ENCODE measurements around the gene MKS1.
A peak's percentile ranks its signal among the peaks of the same experiment; 100 is the strongest.

Gene MKS1

DNA sequence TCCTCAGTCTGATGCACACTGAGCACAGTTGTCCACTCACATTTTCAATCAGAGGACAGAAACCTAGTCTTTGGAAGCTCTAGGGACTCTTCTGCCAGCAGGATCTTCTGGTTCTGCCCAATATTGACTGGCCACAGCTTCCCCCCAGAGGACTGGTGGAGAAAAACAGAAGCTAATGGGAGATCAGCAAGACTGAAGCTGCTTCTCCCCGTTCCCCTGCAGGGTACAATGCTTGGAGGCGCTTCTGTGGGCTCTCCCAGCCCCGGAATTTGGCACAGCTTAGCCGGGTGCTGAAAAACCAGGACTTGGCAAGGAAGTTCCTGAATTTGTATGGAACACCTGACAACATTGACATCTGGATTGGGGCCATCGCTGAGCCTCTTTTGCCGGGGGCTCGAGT lies 16.2 kb downstream of the MKS1 start:
- Histone ChIP-seq H3K4me1 (ENCODE audit: control insufficient read depth, insufficient read depth, low read length, unreplicated experiment) (no peaks in the 10 kb centered on the region), H3K27ac (ENCODE audit: low read depth, low read length) (no peak overlapping the region), H3K79me2 (ENCODE audit: control insufficient read depth, insufficient read depth, low read length, unreplicated experiment) (no peaks in the 10 kb centered on the region), H3K4me3 (ENCODE audit: low read depth, low read length) (no peak overlapping the region), H2AFZ (ENCODE audit: low read length, unreplicated experiment) (no peak overlapping the region), H3K27me3 (ENCODE audit: insufficient read depth, low read length) (peaks cover 19% of the 10 kb centered on the region), H3K36me3 (ENCODE audit: insufficient read depth, low read length) (no peaks in the 10 kb centered on the region)

DNA sequence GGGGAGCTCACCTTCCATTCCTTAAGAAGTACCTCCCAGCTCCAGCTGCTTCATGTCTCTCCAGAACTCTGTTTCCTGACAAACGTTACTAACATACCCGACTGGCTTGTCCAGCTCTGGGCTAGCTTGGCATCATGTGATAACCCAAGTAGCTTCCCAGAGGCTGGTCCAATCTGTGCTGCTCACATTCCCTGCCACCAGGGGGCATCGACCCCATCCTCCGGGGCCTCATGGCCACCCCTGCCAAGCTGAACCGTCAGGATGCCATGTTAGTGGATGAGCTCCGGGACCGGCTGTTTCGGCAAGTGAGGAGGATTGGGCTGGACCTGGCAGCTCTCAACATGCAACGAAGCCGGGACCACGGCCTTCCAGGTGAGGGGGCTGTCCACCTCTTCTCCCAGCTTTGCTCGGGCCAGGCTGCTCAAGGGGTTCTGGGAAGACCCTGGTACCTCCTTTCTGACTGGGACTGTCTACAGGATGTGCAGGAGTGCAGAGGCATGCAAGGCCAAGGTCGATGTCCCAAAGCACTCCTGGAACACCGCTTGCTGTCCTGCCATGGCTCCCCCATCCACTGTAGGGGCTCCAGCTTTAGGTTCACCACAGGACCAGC lies 18.9 kb downstream of the MKS1 start:
- Histone ChIP-seq H2AFZ (ENCODE audit: low read length, unreplicated experiment) (no peak overlapping the region), H3K27ac (ENCODE audit: low read depth, low read length) (no peak overlapping the region), H3K4me3 (ENCODE audit: low read depth, low read length) (no peak overlapping the region), H3K4me1 (ENCODE audit: control insufficient read depth, insufficient read depth, low read length, unreplicated experiment) (no peaks in the 10 kb centered on the region), H3K79me2 (ENCODE audit: control insufficient read depth, insufficient read depth, low read length, unreplicated experiment) (no peaks in the 10 kb centered on the region), H3K36me3 (ENCODE audit: insufficient read depth, low read length) (no peaks in the 10 kb centered on the region), H3K27me3 (ENCODE audit: insufficient read depth, low read length) (peaks cover 39% of the 10 kb centered on the region)

DNA sequence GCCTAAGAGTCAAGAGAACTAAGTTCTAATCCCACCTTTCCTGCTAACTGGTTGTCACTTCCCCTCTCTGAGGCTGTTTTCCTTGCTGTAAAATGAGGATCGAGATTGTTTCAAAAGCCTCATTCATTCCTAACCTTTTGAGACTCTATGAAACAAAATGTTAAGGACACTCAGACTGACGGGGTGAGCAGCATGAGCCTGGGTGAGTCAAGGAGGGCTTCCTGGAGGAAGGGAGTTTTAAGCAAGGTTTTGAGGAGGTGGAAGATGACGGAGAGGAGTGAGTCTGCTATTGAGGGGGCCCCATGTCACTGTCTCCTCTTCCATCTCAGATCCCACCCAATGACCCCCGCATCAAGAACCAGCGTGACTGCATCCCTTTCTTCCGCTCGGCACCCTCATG lies 22.4 kb downstream of the MKS1 start:
- Histone ChIP-seq H3K27ac (ENCODE audit: low read depth, low read length) (no peak overlapping the region), H3K4me1 (ENCODE audit: control insufficient read depth, insufficient read depth, low read length, unreplicated experiment) (no peaks in the 10 kb centered on the region), H3K36me3 (ENCODE audit: insufficient read depth, low read length) (no peaks in the 10 kb centered on the region), H3K27me3 (ENCODE audit: insufficient read depth, low read length) (peaks cover 73% of the 10 kb centered on the region), H3K79me2 (ENCODE audit: control insufficient read depth, insufficient read depth, low read length, unreplicated experiment) (no peaks in the 10 kb centered on the region), H2AFZ (ENCODE audit: low read length, unreplicated experiment) (no peak overlapping the region), H3K4me3 (ENCODE audit: low read depth, low read length) (no peak overlapping the region)

DNA sequence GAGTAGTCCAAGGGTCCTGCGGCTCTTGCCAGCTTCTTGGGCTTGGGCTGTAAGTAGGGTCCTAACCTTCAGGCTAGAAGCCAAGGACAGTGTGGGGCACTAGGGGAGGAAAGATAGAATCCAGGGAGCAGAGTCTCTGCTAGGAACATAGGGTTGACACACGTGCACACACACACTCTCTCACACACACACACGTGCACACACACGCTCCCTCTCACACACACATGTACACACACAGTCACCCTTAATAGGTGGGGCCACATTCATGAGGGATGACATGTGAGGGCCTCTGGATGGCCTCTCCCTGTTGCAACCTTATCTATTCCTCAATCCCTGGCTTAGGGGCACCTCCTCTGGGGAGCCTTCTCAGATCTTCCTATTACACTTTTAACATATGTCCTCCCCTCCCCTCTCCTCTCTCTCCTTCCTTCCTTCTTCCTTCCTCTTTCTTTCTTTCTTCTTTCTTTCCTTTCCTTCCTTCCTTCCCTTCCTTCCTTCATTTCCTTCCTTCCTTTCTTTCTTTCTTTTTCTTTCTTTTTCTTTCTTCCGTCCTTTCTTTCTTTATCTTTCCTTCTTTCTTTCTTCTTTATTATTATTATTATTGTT lies 23.4 kb downstream of the MKS1 start:
- H3K36me3 ChIP-seq (ENCODE audit: insufficient read depth, low read length): no peaks in the 10 kb centered on the region
- H3K27me3 ChIP-seq (ENCODE audit: insufficient read depth, low read length): peaks cover 83% of the 10 kb centered on the region
- H3K4me1 ChIP-seq (ENCODE audit: control insufficient read depth, insufficient read depth, low read length, unreplicated experiment): no peaks in the 10 kb centered on the region
- no peaks in the 10 kb centered on the region for H3K79me2 ChIP-seq (ENCODE audit: control insufficient read depth, insufficient read depth, low read length, unreplicated experiment)
- no peak overlapping the region for H3K4me3 ChIP-seq (ENCODE audit: low read depth, low read length)
- H3K27ac ChIP-seq (ENCODE audit: low read depth, low read length): no peak overlapping the region
- H2AFZ ChIP-seq (ENCODE audit: low read length, unreplicated experiment): no peak overlapping the region

DNA sequence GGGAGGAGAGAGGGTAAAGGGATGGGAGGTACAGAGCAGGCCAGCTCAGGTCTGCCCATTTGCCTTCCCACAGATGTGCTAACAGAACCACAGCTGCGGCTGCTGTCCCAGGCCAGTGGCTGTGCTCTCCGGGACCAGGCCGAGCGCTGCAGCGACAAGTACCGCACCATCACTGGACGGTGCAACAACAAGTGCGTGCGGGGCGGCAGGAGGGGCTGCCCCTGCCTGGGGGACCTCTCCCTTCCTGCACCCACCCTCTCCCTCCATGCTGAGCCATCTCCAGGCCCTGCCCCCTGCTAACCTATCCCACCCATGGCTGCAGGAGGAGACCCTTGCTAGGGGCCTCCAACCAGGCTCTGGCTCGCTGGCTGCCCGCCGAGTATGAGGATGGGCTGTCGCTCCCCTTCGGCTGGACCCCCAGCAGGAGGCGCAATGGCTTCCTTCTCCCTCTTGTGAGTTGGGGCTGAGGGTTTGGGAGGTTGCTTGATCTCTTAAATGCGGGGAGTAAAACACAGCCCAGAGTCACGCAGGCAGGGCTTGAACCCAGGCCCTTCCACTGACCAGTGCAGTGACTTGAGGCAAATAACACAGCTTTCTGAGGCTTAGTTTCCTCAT lies 25.3 kb downstream of the MKS1 start:
- peaks cover 14% of the 10 kb centered on the region for H3K4me1 ChIP-seq (ENCODE audit: control insufficient read depth, insufficient read depth, low read length, unreplicated experiment)
- no peak overlapping the region for H3K27ac ChIP-seq (ENCODE audit: low read depth, low read length)
- H3K27me3 ChIP-seq (ENCODE audit: insufficient read depth, low read length): peaks cover 75% of the 10 kb centered on the region
- no peaks in the 10 kb centered on the region for H3K79me2 ChIP-seq (ENCODE audit: control insufficient read depth, insufficient read depth, low read length, unreplicated experiment)
- H2AFZ ChIP-seq (ENCODE audit: low read length, unreplicated experiment): no peak overlapping the region
- H3K36me3 ChIP-seq (ENCODE audit: insufficient read depth, low read length): no peaks in the 10 kb centered on the region
- no peak overlapping the region for H3K4me3 ChIP-seq (ENCODE audit: low read depth, low read length)

DNA sequence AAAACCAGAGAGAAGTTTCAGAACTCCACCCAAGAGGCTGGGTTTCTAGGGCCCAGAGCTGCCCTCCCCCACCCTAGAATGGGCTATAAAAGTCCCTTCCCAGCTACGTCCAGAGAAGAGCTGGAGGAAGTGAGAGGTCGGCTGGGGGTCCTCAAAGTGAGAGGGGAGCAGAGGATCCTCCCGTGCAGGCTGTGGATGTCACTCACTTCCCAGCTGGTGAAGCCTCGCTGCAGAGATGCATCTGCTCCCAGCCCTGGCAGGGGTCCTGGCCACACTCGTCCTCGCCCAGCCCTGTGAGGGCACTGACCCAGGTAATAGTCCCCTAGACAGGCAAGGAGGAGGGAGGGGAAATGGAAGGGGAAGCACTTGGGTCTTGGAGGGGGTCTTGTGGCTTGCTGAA lies 26.4 kb downstream of the MKS1 start, which contains the start of gene EPX:
Gene EPX (plus strand): TSS at position 115 of the 400 bp plus-strand sequence. CDS start 121 bp downstream, at position 236.
- Histone ChIP-seq H3K27ac (ENCODE audit: low read depth, low read length) (no peak within 1 kb of the TSS), H3K4me1 (ENCODE audit: control insufficient read depth, insufficient read depth, low read length, unreplicated experiment) (peaks cover 14% of the 10 kb centered on the region), H3K27me3 (ENCODE audit: insufficient read depth, low read length) (peaks cover 73% of the 10 kb centered on the region), H2AFZ (ENCODE audit: low read length, unreplicated experiment) (no peak within 1 kb of the TSS), H3K4me3 (ENCODE audit: low read depth, low read length) (no peak within 1 kb of the TSS), H3K36me3 (ENCODE audit: insufficient read depth, low read length) (no peaks in the 10 kb centered on the region), H3K79me2 (ENCODE audit: control insufficient read depth, insufficient read depth, low read length, unreplicated experiment) (no peaks in the 10 kb centered on the region)

DNA sequence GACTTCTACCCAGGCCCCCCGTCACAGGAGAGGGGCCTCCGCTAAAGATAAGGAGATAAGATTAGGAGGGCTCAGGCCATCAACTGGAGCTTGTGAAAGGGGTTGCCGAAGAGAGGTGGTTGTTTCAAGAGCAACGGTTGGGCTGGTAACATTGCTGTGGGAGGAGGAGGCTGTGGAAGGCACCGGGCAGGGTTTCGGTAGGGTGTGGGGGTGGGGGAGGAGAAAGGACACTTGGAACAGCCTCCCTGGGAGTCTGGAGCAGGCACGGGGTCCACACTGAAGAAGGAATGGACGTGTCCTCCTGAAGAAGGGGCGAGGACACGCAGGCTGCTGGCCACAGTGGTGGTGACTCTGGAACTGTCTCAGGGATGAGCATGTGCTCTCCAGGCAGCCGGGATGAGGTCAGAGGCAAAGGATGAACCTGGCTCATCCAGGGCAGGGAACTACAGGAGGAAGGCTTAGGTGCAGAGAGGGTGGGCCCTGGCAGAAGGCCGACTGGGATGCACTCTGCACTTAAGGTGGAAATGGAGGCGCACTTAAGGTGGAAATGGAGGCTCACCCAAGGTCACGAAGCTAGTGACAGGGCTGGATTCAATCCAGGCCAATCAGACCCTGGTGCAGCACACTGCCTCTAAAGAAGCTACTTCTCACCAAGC lies 27.7 kb downstream of the MKS1 start:
- H3K27me3 ChIP-seq (ENCODE audit: insufficient read depth, low read length): peaks cover 73% of the 10 kb centered on the region

DNA sequence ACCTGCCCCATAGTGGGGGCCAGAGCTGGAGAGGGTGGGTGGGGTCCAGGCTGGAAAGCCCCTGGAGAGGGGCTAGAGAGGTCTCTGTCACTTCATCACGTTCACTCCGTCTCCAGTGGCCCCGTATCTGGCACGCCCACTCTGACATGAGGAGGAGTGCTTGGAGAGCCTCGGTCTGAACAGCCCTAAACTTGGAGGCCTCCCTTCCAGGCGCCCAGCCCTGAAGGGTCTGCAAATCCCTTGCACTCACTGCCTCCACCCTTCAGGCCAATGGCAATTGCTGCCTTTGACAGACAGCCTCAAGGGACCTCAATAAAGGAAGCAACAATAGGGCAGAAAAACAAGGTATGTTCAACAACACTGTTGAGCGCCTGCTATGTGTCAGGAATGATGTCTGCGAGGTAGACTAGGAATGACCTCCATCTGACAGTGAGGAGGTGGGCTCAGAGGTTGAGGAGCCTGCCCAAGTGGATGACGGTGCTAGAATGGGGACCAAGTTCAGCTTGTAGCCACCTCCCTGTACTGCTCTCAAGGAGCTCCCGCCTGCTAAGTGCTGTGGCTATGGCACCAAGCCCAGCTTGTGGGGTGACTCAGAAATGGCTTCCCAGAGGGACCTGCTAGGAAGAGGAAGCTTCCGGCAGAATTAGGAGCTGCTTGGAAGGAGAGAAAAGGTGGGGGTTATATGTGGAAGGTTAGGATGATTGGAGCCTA lies 29.5 kb downstream of the MKS1 start:
- H3K27me3 ChIP-seq (ENCODE audit: insufficient read depth, low read length): peaks cover 72% of the 10 kb centered on the region
- no peaks in the 10 kb centered on the region for H3K36me3 ChIP-seq (ENCODE audit: insufficient read depth, low read length)
- peaks cover 14% of the 10 kb centered on the region for H3K4me1 ChIP-seq (ENCODE audit: control insufficient read depth, insufficient read depth, low read length, unreplicated experiment)
- 0 out of 2 replicates have a peak overlapping the region, but pooled peaks have one; percentile 7 for H3K4me3 ChIP-seq (ENCODE audit: low read depth, low read length)
- no peak overlapping the region for H2AFZ ChIP-seq (ENCODE audit: low read length, unreplicated experiment)
- no peaks in the 10 kb centered on the region for H3K79me2 ChIP-seq (ENCODE audit: control insufficient read depth, insufficient read depth, low read length, unreplicated experiment)
- H3K27ac ChIP-seq (ENCODE audit: low read depth, low read length): no peak overlapping the region

More for the DNA sequence above, 27.7 kb downstream of the MKS1 start:
- Histone ChIP-seq H3K4me3 (ENCODE audit: low read depth, low read length) (no peak overlapping the region), H3K79me2 (ENCODE audit: control insufficient read depth, insufficient read depth, low read length, unreplicated experiment) (no peaks in the 10 kb centered on the region), H2AFZ (ENCODE audit: low read length, unreplicated experiment) (no peak overlapping the region), H3K4me1 (ENCODE audit: control insufficient read depth, insufficient read depth, low read length, unreplicated experiment) (peaks cover 14% of the 10 kb centered on the region), H3K36me3 (ENCODE audit: insufficient read depth, low read length) (no peaks in the 10 kb centered on the region), H3K27ac (ENCODE audit: low read depth, low read length) (no peak overlapping the region)

DNA sequence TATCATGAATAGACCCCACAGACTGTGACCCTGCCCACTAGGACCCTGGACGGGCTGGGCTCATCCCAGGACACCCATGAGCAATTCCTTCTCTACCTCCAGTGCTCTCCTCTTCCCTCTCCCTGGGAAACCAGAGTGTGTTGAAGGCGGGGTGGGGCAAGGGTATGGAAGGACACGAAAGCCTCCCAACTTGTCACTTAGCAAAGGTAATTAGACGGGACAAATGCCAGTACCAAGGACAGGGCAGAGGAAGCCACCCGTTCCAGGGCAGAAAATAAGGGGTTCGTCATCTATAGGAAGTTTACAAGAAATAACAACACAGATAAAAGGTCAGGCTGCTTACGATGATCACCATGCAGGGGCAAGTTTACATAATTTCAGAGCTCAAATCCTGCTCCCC lies 31.4 kb downstream of the MKS1 start:
- H3K4me1 ChIP-seq (ENCODE audit: control insufficient read depth, insufficient read depth, low read length, unreplicated experiment): peaks cover 14% of the 10 kb centered on the region
- H3K36me3 ChIP-seq (ENCODE audit: insufficient read depth, low read length): no peaks in the 10 kb centered on the region
- H2AFZ ChIP-seq (ENCODE audit: low read length, unreplicated experiment): no peak overlapping the region
- no peak overlapping the region for H3K4me3 ChIP-seq (ENCODE audit: low read depth, low read length)
- H3K79me2 ChIP-seq (ENCODE audit: control insufficient read depth, insufficient read depth, low read length, unreplicated experiment): no peaks in the 10 kb centered on the region
- no peak overlapping the region for H3K27ac ChIP-seq (ENCODE audit: low read depth, low read length)
- peaks cover 53% of the 10 kb centered on the region for H3K27me3 ChIP-seq (ENCODE audit: insufficient read depth, low read length)

DNA sequence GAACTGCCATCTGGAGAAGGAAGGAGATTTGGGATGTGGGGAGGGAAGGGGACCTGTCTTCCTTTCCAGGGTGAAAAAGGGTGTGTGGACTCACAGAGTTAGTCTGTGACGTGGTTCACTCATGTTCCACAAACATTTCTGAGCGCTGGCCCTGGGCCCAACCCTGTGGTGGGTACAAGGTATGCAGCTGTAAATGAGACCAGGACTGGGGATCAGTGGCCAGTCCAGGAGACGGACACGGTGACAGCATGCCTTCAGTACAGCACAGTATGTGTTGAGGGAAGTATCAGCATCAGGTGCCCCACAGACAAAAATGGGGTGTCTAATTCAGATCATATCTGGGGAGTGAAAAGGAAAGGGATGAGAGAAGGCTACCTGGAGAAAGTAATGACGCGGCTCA lies 32.0 kb downstream of the MKS1 start:
- peaks cover 14% of the 10 kb centered on the region for H3K4me1 ChIP-seq (ENCODE audit: control insufficient read depth, insufficient read depth, low read length, unreplicated experiment)
- H3K4me3 ChIP-seq (ENCODE audit: low read depth, low read length): no peak overlapping the region
- H3K36me3 ChIP-seq (ENCODE audit: insufficient read depth, low read length): no peaks in the 10 kb centered on the region
- H3K79me2 ChIP-seq (ENCODE audit: control insufficient read depth, insufficient read depth, low read length, unreplicated experiment): no peaks in the 10 kb centered on the region
- peaks cover 51% of the 10 kb centered on the region for H3K27me3 ChIP-seq (ENCODE audit: insufficient read depth, low read length)
- H3K27ac ChIP-seq (ENCODE audit: low read depth, low read length): no peak overlapping the region
- no peak overlapping the region for H2AFZ ChIP-seq (ENCODE audit: low read length, unreplicated experiment)
